GM23338 (cell line): ENCODE data around the gene IRF2. TPM values are rescaled to one million over a fixed set of nuclear protein-coding genes. Genes with fewer than 3 reads are reported as not detected.

ENCODE experiments used
- ATAC-seq: fragments of 200-7000 bp; cut with Tn5 transposase; 3 replicates; pipeline ENCODE4 v1.9.1; 2020
- DNase-seq: peaks from one replicate; pipeline ENCODE4 v3.0.0-alpha.2; 2015; ENCODE audit warnings: low spot score
- H2AFZ ChIP-seq: fragments of 200-600 bp; sonication (generic); 2 replicates; pipeline ENCODE4 v1.8.0; 2016; ENCODE audit warnings: antibody characterized with exemption, mild to moderate bottlenecking, moderate library complexity
- H3F3A ChIP-seq: fragments of 200-600 bp; sonication (generic); replicated peaks from 2 replicates; pipeline ENCODE4 v1.8.0; 2017; ENCODE audit warnings: antibody characterized with exemption, mixed run types, low read depth
- H3K27ac ChIP-seq: fragments of 200-600 bp; sonication (generic); 2 replicates; pipeline ENCODE4 v1.6.1; 2016; ENCODE audit warnings: low read depth
- H3K27me3 ChIP-seq: fragments of 200-600 bp; sonication (generic); 2 replicates; pipeline ENCODE4 v1.8.0; 2016; ENCODE audit warnings: mild to moderate bottlenecking, mixed run types, moderate library complexity; ENCODE audit not compliant: insufficient read depth
- H3K36me3 ChIP-seq: fragments of 200-600 bp; sonication (generic); 2 replicates; pipeline ENCODE4 v1.8.0; 2016; ENCODE audit warnings: mild to moderate bottlenecking; ENCODE audit not compliant: insufficient read depth
- H3K4me1 ChIP-seq: fragments of 200-600 bp; sonication (generic); 2 replicates; pipeline ENCODE4 v1.8.0; 2016; ENCODE audit warnings: mild to moderate bottlenecking, moderate library complexity; ENCODE audit not compliant: insufficient read depth
- H3K4me2 ChIP-seq: fragments of 200-600 bp; sonication (generic); 2 replicates; pipeline ENCODE4 v1.7.1; 2017; ENCODE audit warnings: mixed run types
- H3K4me3 ChIP-seq: fragments of 200-600 bp; sonication (generic); 2 replicates; pipeline ENCODE4 v1.6.1; 2016; ENCODE audit warnings: mixed run types
- H3K79me2 ChIP-seq: fragments of 200-600 bp; sonication (generic); replicated peaks from 2 replicates; pipeline ENCODE4 v1.8.0; 2017; ENCODE audit warnings: mild to moderate bottlenecking; ENCODE audit not compliant: insufficient read depth
- H3K9me2 ChIP-seq: fragments of 200-600 bp; sonication (generic); 2 replicates; pipeline ENCODE4 v1.8.0; 2017; ENCODE audit not compliant: insufficient read depth
- H4K20me1 ChIP-seq: fragments of 200-600 bp; sonication (generic); replicated peaks from 2 replicates; pipeline ENCODE4 v1.8.0; 2017; ENCODE audit warnings: mild to moderate bottlenecking; ENCODE audit not compliant: insufficient read depth
- H3K27ac Mint-ChIP-seq: 2 replicates; pipeline ENCODE4 v1.8.0; 2020; ENCODE audit warnings: inconsistent platforms, mild to moderate bottlenecking, moderate library complexity, mixed read lengths
- H3K27me3 Mint-ChIP-seq: 3 replicates; pipeline ENCODE4 v1.8.0; 2022; ENCODE audit warnings: low read depth, mild to moderate bottlenecking, moderate library complexity, mixed read lengths, inconsistent platforms; ENCODE audit not compliant: insufficient read depth, poor library complexity
- H3K36me3 Mint-ChIP-seq: 3 replicates; pipeline ENCODE4 v1.8.0; 2021; ENCODE audit warnings: low read depth, mild to moderate bottlenecking, inconsistent platforms, moderate library complexity, mixed read lengths
- H3K4me1 Mint-ChIP-seq: 3 replicates; pipeline ENCODE4 v1.8.0; 2020; ENCODE audit warnings: mild to moderate bottlenecking, inconsistent platforms, mixed read lengths
- H3K4me3 Mint-ChIP-seq: 3 replicates; pipeline ENCODE4 v1.8.0; 2021; ENCODE audit warnings: moderate library complexity, mild to moderate bottlenecking, inconsistent platforms, mixed read lengths
- H3K9me3 Mint-ChIP-seq: 3 replicates; pipeline ENCODE4 v1.8.0; 2020; ENCODE audit warnings: moderate library complexity, mild to moderate bottlenecking, inconsistent platforms, mixed read lengths
- CREB1 ChIP-seq: fragments of 250-450 bp; sonication (Bioruptor Pico); IDR thresholded peaks from 2 replicates; pipeline ENCODE4 v1.5.0; 2020; ENCODE audit warnings: low read depth, mild to moderate bottlenecking, moderate library complexity
- ETS1 ChIP-seq: IDR thresholded peaks from 2 replicates; pipeline ENCODE4 v1.6.1; 2016; ENCODE audit warnings: antibody characterized with exemption
- EZH2 ChIP-seq: fragments of 200-600 bp; sonication (generic); IDR thresholded peaks from one replicate; pipeline ENCODE4 v1.8.0; 2017; ENCODE audit warnings: antibody characterized with exemption, mild to moderate bottlenecking, low read depth; ENCODE audit not compliant: unreplicated experiment
- POLR2AphosphoS5 ChIP-seq: IDR thresholded peaks from 2 replicates; pipeline ENCODE4 v1.6.1; 2016; ENCODE audit warnings: antibody characterized with exemption, low read depth
- REST ChIP-seq: IDR thresholded peaks from one replicate; pipeline ENCODE4 v1.6.1; 2018; ENCODE audit warnings: antibody characterized with exemption; ENCODE audit not compliant: unreplicated experiment
- ZNF331 ChIP-seq: fragments of 250-450 bp; sonication (Bioruptor Pico); IDR thresholded peaks from 2 replicates; pipeline ENCODE4 v1.5.0; 2020; ENCODE audit warnings: low read depth, mild to moderate bottlenecking, moderate library complexity
- ZNF462 ChIP-seq: fragments of 250-450 bp; sonication (Bioruptor Pico); IDR thresholded peaks from 2 replicates; pipeline ENCODE4 v1.5.0; 2020; ENCODE audit warnings: mild to moderate bottlenecking, moderate library complexity
- polyA plus RNA-seq: library from polyadenylated mRNA; unstranded; fragments of >200 nt; fragmentation: Nextera tagmentation; extraction: Ambion mirVana; gene quantifications from 2 replicates; pipeline ENCODE4 v1.2.1, GENCODE V29; 2016
- total RNA-seq: library from RNA; depleted of rRNA; stranded (reverse); fragments of >200 nt; shearing (Covaris generic); gene quantifications from 2 replicates; pipeline ENCODE4 v1.2.3, GENCODE V29; 2014

Gene IRF2
- total and polyA plus RNA-seq, 2 experiments from 2014 or later, result 14.7 to 15.0 TPM

- no peak overlapping the region for H3K4me2 ChIP-seq
- no peaks in the 10 kb centered on the region for H3K36me3 ChIP-seq
- H3K4me3 ChIP-seq, result no peak overlapping the region
- Mint-ChIP-seq H3K27me3 (peaks cover 5% of the 10 kb centered on the region), H3K36me3 (peaks cover 5% of the 10 kb centered on the region; the same call in 2 of the 3 replicates), H3K27ac (peak overlapping the region; percentile 59; the same call in 1 of the 2 replicates), H3K9me3 (no peaks in the 10 kb centered on the region), H3K4me1 (peaks cover 80% of the 10 kb centered on the region), H3K4me3 (no peak overlapping the region)
- H3K79me2 ChIP-seq, result peaks cover 88% of the 10 kb centered on the region
- no peak for ATAC-seq
- DNase-seq, result no peak
- no peak overlapping the region for H2AFZ ChIP-seq
- no peaks in the 10 kb centered on the region for H3K9me2 ChIP-seq
- peaks cover 15% of the 10 kb centered on the region for H3F3A ChIP-seq
- H3K4me1 ChIP-seq, result peaks cover 69% of the 10 kb centered on the region
- no peaks in the 10 kb centered on the region for H3K27me3 ChIP-seq
- TF ChIP-seq ZNF462 (CRISPR knock-in tag), result no peak
- TF ChIP-seq POLR2AphosphoS5, result no peak
- TF ChIP-seq ZNF331 (CRISPR knock-in tag), result no peak
- no peak for TF ChIP-seq EZH2
- no peak for TF ChIP-seq CREB1 (CRISPR knock-in tag)
- TF ChIP-seq REST, result no peak
- no peak for TF ChIP-seq ETS1
- no peaks in the 10 kb centered on the region for H4K20me1 ChIP-seq
- no peak overlapping the region for H3K27ac ChIP-seq
Measured at GRCh38 chr4:184446132-184446658, 28.2 kb downstream of the IRF2 start.
